Kidney (tissue), 14 donors: ENCODE results near the gene TRA2B. TPM values are rescaled to one million over a fixed set of nuclear protein-coding genes. Genes with fewer than 3 reads are reported as not detected.

Experiments used
- DNase-seq, 5 donors: peaks; one replicate each; pipeline ENCODE4 v3.0.0-alpha.2; 2013 to 2020
- FAIRE-seq: peaks from 2 replicates; lab custom pipeline; 2012; peaks lifted over from hg19 to GRCh38; lab: Jason Lieb, UNC
- H3K27ac ChIP-seq, 2 donors: one replicate each; pipeline ENCODE4 v1.7.0; 2013; ENCODE audit warnings: low read depth in 2 of 2, low read length in 2 of 2, inconsistent platforms in 1 of 2
- H3K27me3 ChIP-seq: one replicate; pipeline ENCODE4 v1.7.1; 2013; ENCODE audit warnings: low read length, inconsistent platforms; ENCODE audit not compliant: control insufficient read depth, insufficient read depth
- H3K36me3 ChIP-seq, 3 donors: one replicate each; pipeline versions ENCODE4 v1.7.0 to v1.7.1; 2013; ENCODE audit warnings: low read length in 3 of 3, control low read depth in 1 of 3, inconsistent platforms in 1 of 3; ENCODE audit not compliant: insufficient read depth in 3 of 3, control insufficient read depth in 2 of 3
- H3K4me1 ChIP-seq, 3 donors: one replicate each; pipeline versions ENCODE4 v1.7.0 to v1.7.1; 2013; ENCODE audit warnings: low read length in 3 of 3, inconsistent platforms in 1 of 3, low read depth in 1 of 3; ENCODE audit not compliant: control insufficient read depth in 2 of 3, insufficient read depth in 2 of 3
- H3K4me3 ChIP-seq, 3 donors: one replicate each; pipeline versions ENCODE4 v1.7.0 to v1.8.1; 2013; ENCODE audit warnings: low read length in 3 of 3, control low read depth in 1 of 3, inconsistent platforms in 1 of 3
- H3K9ac ChIP-seq, 3 donors: one replicate each; pipeline versions ENCODE4 v1.7.0 to v1.7.1; 2013; ENCODE audit warnings: low read length in 3 of 3, control low read depth in 1 of 3, inconsistent platforms in 1 of 3
- H3K9me3 ChIP-seq, 3 donors: one replicate each; pipeline versions ENCODE4 v1.7.0 to v1.7.1; 2013; ENCODE audit warnings: low read length in 3 of 3, control low read depth in 1 of 3, inconsistent platforms in 1 of 3; ENCODE audit not compliant: control insufficient read depth in 2 of 3, insufficient read depth in 1 of 3
- CTCF ChIP-seq: IDR thresholded peaks from 3 replicates; pipeline ENCODE4 v1.5.1; 2012; ENCODE audit warnings: mild to moderate bottlenecking, moderate library complexity, borderline replicate concordance; ENCODE audit not compliant: insufficient read depth; ENCODE audit errors: extremely low read depth
- intact Hi-C: fragments of 100-400 bp; cut with DNase I; formaldehyde crosslinking; loops from one replicate; pipeline ENCODE4 v1.11.1; 2022
- polyA plus RNA-seq: library from polyadenylated mRNA; stranded (reverse); fragments of 350-450 nt; fragmentation: Illumina TruSeq; extraction: RNeasy Lipid Tissue Mini Kit (QIAGEN cat#74804); gene quantifications from one replicate; pipeline ENCODE4 v1.2.3, GENCODE V29; 2014; ENCODE audit warnings: low read depth, low replicate concordance; ENCODE audit not compliant: insufficient read depth
- total RNA-seq: library from RNA; stranded (reverse); fragmentation: NEBNext Ultra II Directional; extraction: Animal tissue kit (Norgen Biotek cat#: 25700); gene quantifications from one replicate; pipeline ENCODE4 v1.2.1, GENCODE V29; 2021
- donor health status: control.
- donor health status: control.
- donor health status: control.
- donor health status: control.
- donor health status: control.
- donor health status: DM: yes; HTN: yes; CAD: no.
- donor health status: Normal renal cell carcinoma (clear cell type).

TRA2B gene
- total and polyA plus RNA-seq, 2 donors from 2014 or later: 66.8 to 109 TPM

GRCh38 chr3:185884641-185885040, 53.2 kb downstream of the TRA2B start:
- FAIRE-seq: no peak
- H3K4me1 ChIP-seq: no peaks in the 10 kb centered on the region
- no peaks in the 10 kb centered on the region for H3K9me3 ChIP-seq
- no peak overlapping the region for H3K27ac ChIP-seq
- H3K36me3 ChIP-seq: no peaks in the 10 kb centered on the region
- DNase-seq: no peak
- H3K9ac ChIP-seq: no peak overlapping the region
- no peaks in the 10 kb centered on the region for H3K27me3 ChIP-seq
- H3K4me3 ChIP-seq: no peak overlapping the region
- intact Hi-C loops: no loop called here
- TF ChIP-seq CTCF: no peak

DNA sequence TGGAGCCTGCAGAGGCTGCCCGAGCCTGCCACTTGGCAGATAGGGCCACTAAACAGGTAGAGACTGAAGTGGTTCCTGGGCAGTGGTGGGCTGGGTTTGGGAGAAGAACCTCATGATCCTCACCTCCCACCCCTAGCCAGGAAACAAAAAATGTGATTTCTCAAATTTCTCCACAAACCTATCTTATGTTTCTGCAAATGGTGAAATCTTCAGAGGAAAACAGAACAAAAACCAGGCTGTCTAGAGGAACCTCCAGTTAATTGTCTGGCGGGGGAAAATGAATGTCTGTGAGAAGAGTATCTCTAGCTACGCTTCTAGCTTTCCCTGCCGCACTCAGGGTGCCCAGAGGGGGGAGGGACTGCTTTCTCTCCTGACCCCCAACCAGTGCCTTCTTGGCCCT, 55.9 kb downstream of the TRA2B start:
- no peak overlapping the region for H3K4me3 ChIP-seq
- DNase-seq (no peak), FAIRE-seq (no peak)
- no peak for TF ChIP-seq CTCF
- no peaks in the 10 kb centered on the region for H3K4me1 ChIP-seq
- H3K27ac ChIP-seq: no peak overlapping the region
- no peaks in the 10 kb centered on the region for H3K36me3 ChIP-seq
- H3K9me3 ChIP-seq: no peaks in the 10 kb centered on the region
- intact Hi-C loops: no loop called here
- H3K9ac ChIP-seq: no peak overlapping the region
- no peaks in the 10 kb centered on the region for H3K27me3 ChIP-seq

DNA sequence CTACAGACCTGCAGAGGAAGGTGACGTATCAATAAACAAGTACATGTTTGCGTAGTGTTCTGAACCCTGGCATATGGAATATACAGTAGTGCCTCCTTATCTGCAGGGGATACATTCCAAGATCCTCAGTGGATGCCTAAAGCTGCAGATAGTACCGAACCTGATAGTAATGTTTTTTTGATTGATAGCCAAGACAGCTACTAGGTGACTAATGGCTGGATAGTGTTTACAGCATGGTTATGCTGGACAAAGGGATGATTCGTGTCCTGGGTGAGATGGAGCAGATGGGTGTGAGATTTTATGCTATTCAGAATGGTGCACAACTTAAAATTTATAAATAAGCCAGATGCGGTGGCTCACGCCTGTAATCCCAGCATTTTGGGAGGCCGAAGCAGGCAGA, 57.2 kb downstream of the TRA2B start:
- H3K27ac ChIP-seq: no peak overlapping the region
- H3K4me3 ChIP-seq: no peak overlapping the region
- FAIRE-seq: no peak
- no peak for DNase-seq
- H3K9ac ChIP-seq: no peak overlapping the region
- no peaks in the 10 kb centered on the region for H3K36me3 ChIP-seq
- intact Hi-C loops: no loop called here
- H3K9me3 ChIP-seq: no peaks in the 10 kb centered on the region
- no peaks in the 10 kb centered on the region for H3K27me3 ChIP-seq
- no peak for TF ChIP-seq CTCF
- no peaks in the 10 kb centered on the region for H3K4me1 ChIP-seq

DNA sequence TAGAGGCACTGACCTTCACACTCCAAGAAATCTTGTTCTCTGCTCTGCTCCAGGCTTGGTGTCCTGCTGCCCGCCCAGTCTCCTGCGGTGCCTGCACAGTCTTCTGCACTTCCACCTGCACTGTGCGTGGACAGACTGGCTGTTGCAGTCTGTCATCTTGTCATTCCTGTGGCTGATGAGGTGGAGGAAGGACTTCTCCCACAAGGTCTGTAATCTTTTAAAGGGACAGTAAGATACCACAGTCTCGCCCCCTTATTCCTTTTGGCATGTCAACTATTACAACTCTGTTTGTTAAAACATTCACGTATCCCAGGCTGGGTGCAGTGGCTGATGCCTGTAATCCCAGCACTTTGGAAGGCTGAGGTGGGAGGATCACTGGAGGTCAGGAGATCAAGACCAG, 58.9 kb downstream of the TRA2B start:
- intact Hi-C loops: no loop called here
- FAIRE-seq: no peak

More for the DNA sequence above, 58.9 kb downstream of the TRA2B start:
- Histone ChIP-seq H3K9ac (no peak overlapping the region), H3K36me3 (no peaks in the 10 kb centered on the region), H3K27ac (no peak overlapping the region), H3K4me1 (no peaks in the 10 kb centered on the region), H3K27me3 (no peaks in the 10 kb centered on the region), H3K4me3 (no peak overlapping the region), H3K9me3 (no peaks in the 10 kb centered on the region)
- TF ChIP-seq CTCF: no peak
- DNase-seq: no peak
